Stomach smooth muscle (tissue), 2 donors: ENCODE results near the gene SNAPC2.
A peak's percentile ranks its signal among the peaks of the same experiment; 100 is the strongest.
"Not testable (repeated sequence)": the region's sequence is repeated elsewhere in the genome, so short reads cannot be mapped to it uniquely, and the experiment has no call there.

Experiments
- H3K27ac ChIP-seq: one replicate; pipeline ENCODE4 v1.7.0; 2013; ENCODE audit warnings: mild to moderate bottlenecking, low read length, inconsistent platforms
- H3K27me3 ChIP-seq, 2 donors: one replicate each; pipeline ENCODE4 v1.7.0; 2013; ENCODE audit warnings: low read length in 2 of 2; ENCODE audit not compliant: insufficient read depth in 2 of 2, control insufficient read depth in 1 of 2
- H3K36me3 ChIP-seq, 2 donors: one replicate each; pipeline ENCODE4 v1.7.0; 2013; ENCODE audit warnings: low read length in 2 of 2; ENCODE audit not compliant: control insufficient read depth in 2 of 2, insufficient read depth in 2 of 2
- H3K4me1 ChIP-seq: one replicate; pipeline ENCODE4 v1.7.0; 2013; ENCODE audit warnings: low read length; ENCODE audit not compliant: control insufficient read depth, insufficient read depth
- H3K4me3 ChIP-seq, 2 donors: one replicate each; pipeline ENCODE4 v1.7.0; 2013; ENCODE audit warnings: low read length in 2 of 2
- H3K9ac ChIP-seq, 2 donors: one replicate each; pipeline ENCODE4 v1.7.0; 2013; ENCODE audit warnings: low read length in 2 of 2, mild to moderate bottlenecking in 1 of 2
- H3K9me3 ChIP-seq, 2 donors: one replicate each; pipeline ENCODE4 v1.7.0; 2013; ENCODE audit warnings: low read length in 2 of 2; ENCODE audit not compliant: control insufficient read depth in 2 of 2
- donor health status: healthy.
- donor health status: Pancreatic carcinoma.

SNAPC2 gene

GRCh38 chr19:7917267-7918061 lies 2.7 kb upstream of the SNAPC2 start:
- Histone ChIP-seq H3K9me3 (no peaks in the 10 kb centered on the region), H3K27me3 (peaks cover 23 to 38% of the 10 kb centered on the region in 2 donors), H3K27ac (peak overlapping the region; percentile 31), H3K4me1 (peaks cover 50% of the 10 kb centered on the region), H3K9ac (peak overlapping the region; percentile 15 to 29), H3K36me3 (peaks cover 0 to 10% of the 10 kb centered on the region in 2 donors), H3K4me3 (peak overlapping the region in 1 of 2 donors; percentile 55)

- H3K9me3 ChIP-seq, H3K27ac ChIP-seq, H3K36me3 ChIP-seq, H3K9ac ChIP-seq: not testable (repeated sequence)
- peaks cover 56% of the 10 kb centered on the region for H3K4me1 ChIP-seq
- peaks cover 23 to 38% of the 10 kb centered on the region in 2 donors for H3K27me3 ChIP-seq
- H3K4me3 ChIP-seq: peak overlapping the region in 1 of 2 donors; percentile 55
These were observed 2.0 kb upstream of the SNAPC2 start for GRCh38 chr19:7918062-7918614.

GRCh38 chr19:7918615-7919421 lies 1.3 kb upstream of the SNAPC2 start:
- Histone ChIP-seq H3K36me3 (peaks cover 3 to 6% of the 10 kb centered on the region in 2 donors), H3K9ac (no peak overlapping the region), H3K4me3 (no peak overlapping the region), H3K4me1 (peaks cover 62% of the 10 kb centered on the region), H3K9me3 (no peaks in the 10 kb centered on the region), H3K27ac (no peak overlapping the region), H3K27me3 (peaks cover 23 to 38% of the 10 kb centered on the region in 2 donors)

- peak overlapping the region; percentile 72 to 82 for H3K9ac ChIP-seq
- H3K27ac ChIP-seq: peak overlapping the region; percentile 84
- peaks cover 72% of the 10 kb centered on the region for H3K4me1 ChIP-seq
- peaks cover 3 to 6% of the 10 kb centered on the region in 2 donors for H3K36me3 ChIP-seq
- H3K27me3 ChIP-seq: peaks cover 18 to 31% of the 10 kb centered on the region in 2 donors
- H3K9me3 ChIP-seq: no peaks in the 10 kb centered on the region
- peak overlapping the region; percentile 85 to 88 for H3K4me3 ChIP-seq
These were observed 572 bp downstream of the SNAPC2 start for GRCh38 chr19:7920519-7921301.

- H3K4me1 ChIP-seq: peaks cover 69% of the 10 kb centered on the region
- H3K27me3 ChIP-seq: peaks cover 14 to 24% of the 10 kb centered on the region in 2 donors
- H3K9ac ChIP-seq: peak overlapping the region; percentile 72 to 82
These were observed 1.3 kb downstream of the SNAPC2 start for GRCh38 chr19:7921302-7921966.

GRCh38 chr19:7921967-7922835 lies 2.1 kb downstream of the SNAPC2 start:
- Histone ChIP-seq H3K27ac (peak overlapping the region; percentile 84), H3K9me3 (no peaks in the 10 kb centered on the region), H3K4me1 (peaks cover 69% of the 10 kb centered on the region), H3K36me3 (peaks cover 3 to 6% of the 10 kb centered on the region in 2 donors), H3K9ac (peak overlapping the region; percentile 72 to 82), H3K27me3 (peaks cover 10 to 17% of the 10 kb centered on the region in 2 donors), H3K4me3 (peak overlapping the region in 1 of 2 donors; percentile 81)

More at GRCh38 chr19:7921302-7921966, 1.3 kb downstream of the SNAPC2 start:
- H3K4me3 ChIP-seq: peak overlapping the region; percentile 74 to 81
- H3K9me3 ChIP-seq: no peaks in the 10 kb centered on the region
- H3K36me3 ChIP-seq: peaks cover 3 to 6% of the 10 kb centered on the region in 2 donors
- peak overlapping the region; percentile 84 for H3K27ac ChIP-seq

- Histone ChIP-seq H3K9ac (no peak overlapping the region), H3K4me3 (no peak overlapping the region), H3K36me3 (peaks cover 3 to 6% of the 10 kb centered on the region in 2 donors), H3K27ac (peak overlapping the region; percentile 84), H3K4me1 (peaks cover 69% of the 10 kb centered on the region), H3K9me3 (no peaks in the 10 kb centered on the region), H3K27me3 (peaks cover 9 to 10% of the 10 kb centered on the region in 2 donors)
These were observed 2.7 kb downstream of the SNAPC2 start for GRCh38 chr19:7922836-7923195.

GRCh38 chr19:7923295-7924191 lies 3.4 kb downstream of the SNAPC2 start:
- H3K9ac ChIP-seq: peak overlapping the region; percentile 5 to 56
- H3K9me3 ChIP-seq: no peaks in the 10 kb centered on the region
- H3K4me3 ChIP-seq: peak overlapping the region; percentile 22 to 32
- peaks cover 5 to 7% of the 10 kb centered on the region in 2 donors for H3K27me3 ChIP-seq
- H3K27ac ChIP-seq: peak overlapping the region; percentile 84
- H3K4me1 ChIP-seq: peaks cover 74% of the 10 kb centered on the region
- H3K36me3 ChIP-seq: peaks cover 3 to 6% of the 10 kb centered on the region in 2 donors
